Measurements from ENCODE around the gene ASPRV1. TPM values are rescaled to one million over a fixed set of nuclear protein-coding genes. Genes with fewer than 3 reads are reported as not detected.

ASPRV1 gene
- total and polyA plus RNA-seq, 8 donors: 0.73 to 4.2 (median 3.0) TPM

DNA sequence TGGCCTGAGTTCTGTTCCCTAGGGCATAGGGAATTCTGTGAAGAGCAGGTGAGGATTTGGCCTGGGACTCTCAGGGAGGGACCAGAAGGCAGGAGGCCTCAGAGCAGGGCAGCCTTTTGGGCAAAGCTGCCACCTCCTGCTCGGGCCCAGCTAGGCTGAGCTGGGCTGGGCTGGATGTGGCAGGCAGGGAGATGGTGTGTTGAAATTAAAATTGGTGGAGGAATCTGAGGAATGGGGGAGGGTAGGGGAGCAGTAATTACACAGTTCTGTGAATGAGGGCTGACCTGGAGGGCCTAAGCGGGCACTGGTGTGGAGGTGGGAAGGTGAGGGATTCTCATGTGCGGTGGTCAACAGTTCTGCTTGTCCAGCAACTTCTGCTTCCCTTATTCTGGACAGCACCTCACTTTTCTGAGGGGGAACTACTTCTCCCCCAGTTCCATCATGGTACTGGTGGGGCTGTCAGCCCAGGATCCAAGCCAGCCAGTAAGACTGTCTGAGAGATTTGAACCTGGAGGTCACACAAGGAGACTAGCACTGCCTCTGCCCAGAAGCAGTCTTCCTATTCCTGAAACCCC lies 22.0 kb upstream of the ASPRV1 start:
- intact Hi-C loops (cut with DNase I): no loop called here
- DNase-seq: no peak
- peaks cover 0 to 45% of the 10 kb centered on the region in 2 donors for H3K4me1 ChIP-seq
- H3K27me3 ChIP-seq: no peaks in the 10 kb centered on the region
- no peaks in the 10 kb centered on the region for H3K9me3 ChIP-seq
- ATAC-seq: no peak
- no peaks in the 10 kb centered on the region for H3K36me3 ChIP-seq
- no peak overlapping the region for H3K4me3 ChIP-seq
- peak overlapping the region in 1 of 2 donors; percentile 91 for H3K27ac ChIP-seq
- TF ChIP-seq, protein P1, sequence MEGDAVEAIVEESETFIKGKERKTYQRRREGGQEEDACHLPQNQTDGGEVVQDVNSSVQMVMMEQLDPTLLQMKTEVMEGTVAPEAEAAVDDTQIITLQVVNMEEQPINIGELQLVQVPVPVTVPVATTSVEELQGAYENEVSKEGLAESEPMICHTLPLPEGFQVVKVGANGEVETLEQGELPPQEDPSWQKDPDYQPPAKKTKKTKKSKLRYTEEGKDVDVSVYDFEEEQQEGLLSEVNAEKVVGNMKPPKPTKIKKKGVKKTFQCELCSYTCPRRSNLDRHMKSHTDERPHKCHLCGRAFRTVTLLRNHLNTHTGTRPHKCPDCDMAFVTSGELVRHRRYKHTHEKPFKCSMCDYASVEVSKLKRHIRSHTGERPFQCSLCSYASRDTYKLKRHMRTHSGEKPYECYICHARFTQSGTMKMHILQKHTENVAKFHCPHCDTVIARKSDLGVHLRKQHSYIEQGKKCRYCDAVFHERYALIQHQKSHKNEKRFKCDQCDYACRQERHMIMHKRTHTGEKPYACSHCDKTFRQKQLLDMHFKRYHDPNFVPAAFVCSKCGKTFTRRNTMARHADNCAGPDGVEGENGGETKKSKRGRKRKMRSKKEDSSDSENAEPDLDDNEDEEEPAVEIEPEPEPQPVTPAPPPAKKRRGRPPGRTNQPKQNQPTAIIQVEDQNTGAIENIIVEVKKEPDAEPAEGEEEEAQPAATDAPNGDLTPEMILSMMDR (IDR thresholded peaks at IDR 0.05): no peak

DNA sequence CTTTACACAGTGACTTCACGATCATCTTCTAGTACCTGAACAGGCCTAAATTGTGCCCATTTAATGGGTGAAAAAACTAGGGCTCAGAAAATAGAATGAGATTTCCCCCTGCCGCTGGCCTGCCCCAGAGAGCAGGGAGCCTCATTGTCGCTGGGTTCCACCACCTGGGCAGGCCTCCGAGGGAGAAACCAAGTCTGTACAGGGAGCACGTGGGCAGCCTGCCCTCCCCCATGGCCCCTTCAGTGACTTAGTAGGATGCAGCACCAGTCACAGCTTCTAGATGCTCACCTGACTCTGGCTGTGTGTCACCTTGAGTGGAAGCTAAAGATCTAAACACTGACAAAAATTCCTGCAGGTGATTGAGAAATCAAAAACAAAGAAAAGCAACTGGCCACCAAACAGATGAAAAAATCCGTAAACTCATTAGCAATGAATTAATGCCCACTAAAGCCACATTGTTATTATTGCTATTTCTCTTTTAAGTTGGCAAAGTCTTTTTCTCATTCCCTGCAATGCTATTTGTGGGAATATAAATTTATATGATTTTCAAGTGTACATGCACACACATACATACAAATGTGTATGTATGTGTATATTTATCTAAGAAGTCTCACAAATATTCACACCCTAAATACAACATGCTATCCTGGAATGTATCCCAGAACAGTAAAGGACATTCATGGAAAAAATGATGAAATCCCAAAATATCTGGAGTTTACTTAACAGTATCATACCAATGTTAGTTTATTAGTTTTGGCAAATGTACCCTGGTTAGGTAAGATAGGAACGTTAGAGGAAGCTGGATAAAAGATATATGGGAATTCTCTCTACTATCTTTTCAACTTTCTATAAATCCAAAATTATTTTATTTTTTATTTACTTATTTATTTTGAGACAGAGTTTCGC lies 18.7 kb upstream of the ASPRV1 start:
- H3K4me1 ChIP-seq: peaks cover 0 to 60% of the 10 kb centered on the region in 2 donors
- no peaks in the 10 kb centered on the region for H3K27me3 ChIP-seq
- DNase-seq (no peak), ATAC-seq (no peak)
- intact Hi-C loops (cut with DNase I): no loop called here
- H3K9me3 ChIP-seq: no peaks in the 10 kb centered on the region
- TF ChIP-seq, protein P1 (IDR thresholded peaks at IDR 0.05): no peak
- H3K36me3 ChIP-seq: no peaks in the 10 kb centered on the region
- no peak overlapping the region for H3K4me3 ChIP-seq
- H3K27ac ChIP-seq: peak overlapping the region in 1 of 2 donors; percentile 93

DNA sequence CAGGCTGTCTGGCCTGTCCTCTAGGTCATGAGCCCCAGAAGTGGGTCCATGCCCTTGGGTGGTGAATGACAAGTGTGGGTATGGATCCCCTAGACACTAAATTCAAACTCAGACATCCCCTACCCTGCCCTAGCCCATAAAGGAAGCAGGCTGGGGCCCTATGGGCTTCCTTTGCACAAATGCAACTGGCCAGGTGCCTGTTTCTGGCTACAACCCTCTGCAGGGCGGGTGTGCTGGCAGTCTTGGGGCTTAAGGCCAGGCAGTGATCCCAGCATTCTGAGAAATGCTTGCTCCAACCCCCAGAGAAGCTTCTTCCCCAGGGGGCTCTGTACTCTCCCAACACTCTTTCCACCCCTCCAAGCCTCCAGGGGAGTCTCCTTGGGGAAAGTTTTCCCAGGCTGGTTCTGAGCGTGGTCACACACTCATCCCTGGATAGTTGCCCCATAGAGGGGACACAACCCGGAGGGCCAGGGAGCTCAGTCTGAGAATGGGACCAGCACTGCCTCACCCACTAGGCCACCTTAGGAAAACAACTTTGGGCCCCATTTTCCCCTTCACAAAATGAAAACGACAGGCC lies 16.6 kb upstream of the ASPRV1 start:
- ATAC-seq: no peak
- Histone ChIP-seq H3K36me3 (no peaks in the 10 kb centered on the region), H3K9me3 (no peaks in the 10 kb centered on the region), H3K27ac (peak overlapping the region in 1 of 2 donors; percentile 93), H3K4me3 (no peak overlapping the region), H3K27me3 (no peaks in the 10 kb centered on the region), H3K4me1 (peaks cover 0 to 47% of the 10 kb centered on the region in 2 donors)
- TF ChIP-seq, protein P1 (IDR thresholded peaks at IDR 0.05): no peak
- intact Hi-C loops (cut with DNase I): no loop called here
- no peak for DNase-seq

DNA sequence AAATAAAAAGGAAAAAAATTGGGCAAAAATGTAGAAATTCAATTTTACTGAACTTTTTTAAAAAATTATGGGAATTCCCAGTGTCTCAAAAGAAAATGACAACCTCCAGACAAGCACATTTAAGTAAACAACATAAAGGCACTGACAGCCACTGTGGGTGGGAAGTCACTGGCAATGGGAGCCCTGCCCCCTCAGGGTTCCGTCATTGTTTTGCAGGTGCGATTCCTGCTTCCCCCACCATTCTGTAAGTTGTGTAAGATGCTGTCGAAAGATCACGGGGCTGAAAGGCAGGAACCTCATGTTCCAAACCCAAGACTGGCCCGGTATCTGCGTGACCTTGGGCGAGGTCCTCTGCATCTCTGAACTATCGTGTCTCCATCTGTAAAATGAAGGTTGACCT lies 15.8 kb upstream of the ASPRV1 start:
- Histone ChIP-seq H3K4me3 (no peak overlapping the region), H3K36me3 (no peaks in the 10 kb centered on the region), H3K27me3 (no peaks in the 10 kb centered on the region), H3K27ac (peak overlapping the region in 1 of 2 donors; percentile 93), H3K9me3 (no peaks in the 10 kb centered on the region), H3K4me1 (peaks cover 0 to 44% of the 10 kb centered on the region in 2 donors)
- intact Hi-C loops (cut with DNase I): no loop called here
- TF ChIP-seq, protein P1 (IDR thresholded peaks at IDR 0.05): no peak
- ATAC-seq (no peak), DNase-seq (no peak)

All from left lung (tissue), 10 donors.